ENCODE measurements around the gene FIZ1.

The FIZ1 gene

GRCh38 chr19:55599468-55599841 lies at the start of gene FIZ1:
Gene FIZ1 (minus strand): TSS chr19:55599517. CDS start chr19:55597865, 1,652 bp downstream.
- peak; percentile 98 for DNase-seq

GRCh38 chr19:55648585-55649267 lies 49.4 kb upstream of the FIZ1 start:
- DNase-seq, result no peak

- DNase-seq, result peak; percentile 43
Observed at GRCh38 chr19:55647732-55648584, 48.6 kb upstream of the FIZ1 start, which contains the start of gene CCDC106. Gene CCDC106 (plus strand): TSS chr19:55648212. CDS start chr19:55649047, 835 bp downstream.

GRCh38 chr19:55646889-55647731 lies 47.8 kb upstream of the FIZ1 start:
- no peak for DNase-seq

- DNase-seq, result no peak
Observed at GRCh38 chr19:55645512-55645881, 46.2 kb upstream of the FIZ1 start.

GRCh38 chr19:55644842-55645511 lies 45.7 kb upstream of the FIZ1 start:
- no peak for DNase-seq

GRCh38 chr19:55644191-55644833 lies 45.0 kb upstream of the FIZ1 start:
- DNase-seq, result no peak

GRCh38 chr19:55643887-55644176 lies 44.5 kb upstream of the FIZ1 start:
- no peak for DNase-seq

- DNase-seq, result peak; percentile 52
Observed at GRCh38 chr19:55643003-55643886, 43.9 kb upstream of the FIZ1 start, which contains the start of gene ZNF581. Gene ZNF581 (plus strand): TSS chr19:55643649. CDS start chr19:55644572, 923 bp downstream.

GRCh38 chr19:55642153-55643002 lies 43.1 kb upstream of the FIZ1 start:
- DNase-seq, result no peak

- DNase-seq, result no peak
Observed at GRCh38 chr19:55641426-55642152, 42.3 kb upstream of the FIZ1 start.

- DNase-seq, result peak; percentile 57
Observed at GRCh38 chr19:55640577-55641425, 41.5 kb upstream of the FIZ1 start, which contains the start of gene ZNF580. Gene ZNF580 (plus strand): TSS chr19:55641002. CDS start chr19:55642509, 1,507 bp downstream.

GRCh38 chr19:55640043-55640576 lies 40.8 kb upstream of the FIZ1 start:
- peak; percentile 56 for DNase-seq

GRCh38 chr19:55638864-55639359 lies 39.6 kb upstream of the FIZ1 start:
- no peak for DNase-seq

GRCh38 chr19:55637534-55637933 lies 38.2 kb upstream of the FIZ1 start:
- no peak for DNase-seq

GRCh38 chr19:55636723-55637122 lies 37.4 kb upstream of the FIZ1 start:
- DNase-seq, result no peak

- DNase-seq, result no peak
Observed at GRCh38 chr19:55635856-55636440, 36.6 kb upstream of the FIZ1 start.

Data from NCI-H1694 (cell line).